Hepatic stellate cell (primary cell): ENCODE results near the gene MIS18A.
A peak's percentile ranks its signal among the peaks of the same experiment; 100 is the strongest.

Experiments used
- DNase-seq: peaks from one replicate; pipeline ENCODE4 v3.0.0; 2011; ENCODE audit warnings: low spot score

The MIS18A gene

GRCh38 chr21:32252136-32252535 lies 26.7 kb downstream of the MIS18A start:
- DNase-seq: no peak

- no peak for DNase-seq
Observed at GRCh38 chr21:32249511-32250280, 29.2 kb downstream of the MIS18A start.

- no peak for DNase-seq
Observed at GRCh38 chr21:32248571-32249461, 30.0 kb downstream of the MIS18A start.

- DNase-seq: no peak
Observed at GRCh38 chr21:32246571-32247140, 32.2 kb downstream of the MIS18A start.

- DNase-seq: no peak
Observed at GRCh38 chr21:32245971-32246370, 32.9 kb downstream of the MIS18A start.

- peak; percentile 26 for DNase-seq
Observed at GRCh38 chr21:32240851-32241687, 37.8 kb downstream of the MIS18A start.

GRCh38 chr21:32239551-32239950 lies 39.3 kb downstream of the MIS18A start:
- no peak for DNase-seq

GRCh38 chr21:32238063-32238462 lies 40.8 kb downstream of the MIS18A start:
- DNase-seq: no peak

- no peak for DNase-seq
Observed at GRCh38 chr21:32237021-32237420, 41.8 kb downstream of the MIS18A start.

- no peak for DNase-seq
Observed at GRCh38 chr21:32233722-32234301, 45.0 kb downstream of the MIS18A start.

GRCh38 chr21:32233055-32233546 lies 45.7 kb downstream of the MIS18A start:
- DNase-seq: no peak

- DNase-seq: no peak
Observed at GRCh38 chr21:32226444-32226843, 52.4 kb downstream of the MIS18A start.
